GM12801 (cell line): ENCODE measurements around the gene IFTAP.

Experiments used
- TF ChIP-seq, protein P1 (sequence below): IDR thresholded peaks from one replicate; pipeline ENCODE4 v1.5.1; 2011; ENCODE audit warnings: control low read depth; ENCODE audit not compliant: insufficient read length; ENCODE audit errors: extremely low read depth

The IFTAP gene

DNA sequence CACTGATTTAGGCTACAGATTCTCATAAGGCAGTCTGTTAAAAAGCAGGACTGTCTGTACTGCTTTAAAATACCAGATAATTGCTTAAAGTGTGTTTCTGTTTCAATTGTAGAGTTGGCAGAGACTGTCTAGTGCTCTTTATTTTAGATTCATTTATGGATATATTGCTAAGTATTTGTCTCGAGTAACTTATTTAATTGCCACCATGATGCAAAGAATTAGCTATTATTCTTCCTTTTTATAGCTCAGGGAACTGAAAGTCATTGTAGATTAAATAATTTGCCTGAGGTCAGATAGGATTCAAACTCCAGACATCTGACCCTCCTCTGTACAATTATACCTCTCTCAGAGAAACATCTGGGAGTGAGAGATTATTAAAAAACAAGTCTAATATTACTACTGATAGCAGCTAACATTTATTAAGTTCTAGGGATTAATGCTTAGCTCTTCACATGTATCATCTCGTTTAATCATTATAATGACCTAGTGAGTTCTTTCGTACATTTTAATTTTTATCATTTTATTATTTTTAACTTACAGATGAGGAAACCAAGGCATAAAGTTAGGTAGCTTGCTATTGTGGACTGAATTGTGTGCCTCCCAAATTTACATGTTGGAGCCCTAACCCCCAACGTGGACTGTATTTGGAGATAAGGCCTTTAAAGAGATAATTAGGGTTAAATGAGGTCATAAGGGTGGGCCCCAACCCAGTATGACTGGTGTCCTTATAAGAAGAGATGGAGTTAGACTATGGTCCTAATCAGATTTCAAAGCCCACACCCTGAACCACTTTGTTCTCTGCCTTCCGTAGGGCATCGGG is 23.5 kb downstream of the IFTAP start:
- TF ChIP-seq, protein P1, sequence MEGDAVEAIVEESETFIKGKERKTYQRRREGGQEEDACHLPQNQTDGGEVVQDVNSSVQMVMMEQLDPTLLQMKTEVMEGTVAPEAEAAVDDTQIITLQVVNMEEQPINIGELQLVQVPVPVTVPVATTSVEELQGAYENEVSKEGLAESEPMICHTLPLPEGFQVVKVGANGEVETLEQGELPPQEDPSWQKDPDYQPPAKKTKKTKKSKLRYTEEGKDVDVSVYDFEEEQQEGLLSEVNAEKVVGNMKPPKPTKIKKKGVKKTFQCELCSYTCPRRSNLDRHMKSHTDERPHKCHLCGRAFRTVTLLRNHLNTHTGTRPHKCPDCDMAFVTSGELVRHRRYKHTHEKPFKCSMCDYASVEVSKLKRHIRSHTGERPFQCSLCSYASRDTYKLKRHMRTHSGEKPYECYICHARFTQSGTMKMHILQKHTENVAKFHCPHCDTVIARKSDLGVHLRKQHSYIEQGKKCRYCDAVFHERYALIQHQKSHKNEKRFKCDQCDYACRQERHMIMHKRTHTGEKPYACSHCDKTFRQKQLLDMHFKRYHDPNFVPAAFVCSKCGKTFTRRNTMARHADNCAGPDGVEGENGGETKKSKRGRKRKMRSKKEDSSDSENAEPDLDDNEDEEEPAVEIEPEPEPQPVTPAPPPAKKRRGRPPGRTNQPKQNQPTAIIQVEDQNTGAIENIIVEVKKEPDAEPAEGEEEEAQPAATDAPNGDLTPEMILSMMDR = no peak

DNA sequence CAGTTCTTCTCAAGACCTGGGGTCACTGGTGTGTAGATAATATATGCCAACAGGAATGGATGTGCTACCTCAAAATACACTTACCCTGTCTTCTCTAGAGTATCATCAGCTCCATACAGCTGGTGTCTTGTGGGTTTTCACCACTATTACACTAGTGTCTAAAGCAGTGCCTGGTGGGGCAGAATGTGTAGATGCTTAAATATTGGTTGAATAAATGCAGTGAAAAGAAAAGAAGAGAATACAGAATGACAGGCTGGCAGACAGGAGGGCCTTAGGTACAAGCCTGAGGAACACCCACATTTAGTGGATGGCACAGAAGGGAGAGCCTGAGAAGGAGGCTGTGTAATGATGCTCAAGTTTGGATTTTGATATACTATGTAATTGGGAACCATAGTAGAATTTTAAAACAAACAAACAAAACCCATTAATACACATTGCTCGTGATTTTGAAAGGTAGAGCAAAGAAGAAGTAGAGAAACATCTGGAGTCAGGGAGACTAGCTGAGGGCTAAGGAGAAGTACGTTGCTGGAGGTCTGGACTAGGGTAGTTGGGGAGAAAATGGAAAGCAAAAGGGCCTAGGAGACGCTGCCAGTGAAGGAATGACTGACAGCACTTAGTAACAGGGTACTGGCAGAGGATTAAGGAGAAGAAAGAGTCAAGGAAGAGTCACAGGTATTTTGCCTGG is 24.2 kb downstream of the IFTAP start:
- TF ChIP-seq, protein P1 = no peak

- TF ChIP-seq, protein P1 = no peak
These were observed 25.2 kb downstream of the IFTAP start for GRCh38 chr11:36619502-36619901.

DNA sequence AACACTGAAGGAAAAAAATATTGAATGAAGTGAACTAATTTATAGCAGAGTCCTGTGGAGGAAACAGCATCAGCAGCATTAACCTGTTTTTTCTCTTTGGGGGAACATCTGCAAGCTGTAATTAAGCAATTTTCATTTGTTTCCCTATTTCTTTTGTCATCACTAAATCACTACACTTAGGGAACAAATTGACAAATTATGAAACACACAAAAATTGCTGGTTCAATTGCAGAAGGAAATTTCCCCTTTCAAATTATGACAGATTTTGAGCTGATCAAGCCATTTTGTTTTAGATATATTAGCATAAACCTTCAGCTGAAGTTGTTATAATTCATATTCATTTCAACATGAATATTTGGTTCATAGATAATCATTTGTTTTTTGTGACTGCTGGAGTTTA is 25.9 kb downstream of the IFTAP start:
- TF ChIP-seq, protein P1 = no peak

- TF ChIP-seq, protein P1 = no peak
These were observed 28.3 kb downstream of the IFTAP start for GRCh38 chr11:36622431-36623136.

DNA sequence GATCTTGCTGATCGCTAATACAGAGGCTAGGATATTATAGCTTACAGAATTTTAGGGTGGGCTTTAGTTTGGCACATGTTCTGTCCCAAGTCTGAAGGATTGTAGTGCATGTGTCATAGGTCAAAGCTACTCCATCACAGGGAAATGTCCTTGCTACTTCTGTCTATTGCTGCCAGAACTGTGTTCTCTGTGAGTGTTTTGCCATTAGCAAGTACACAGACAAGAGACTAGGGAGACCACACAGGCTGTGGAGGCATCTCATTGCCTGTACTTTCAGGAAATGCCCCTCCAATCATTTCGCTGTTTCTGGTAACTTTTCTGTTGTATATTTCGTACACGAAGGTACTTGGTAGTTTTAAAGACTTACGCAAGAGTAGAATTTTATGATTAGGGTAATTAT is 29.2 kb downstream of the IFTAP start:
- TF ChIP-seq, protein P1 = no peak

DNA sequence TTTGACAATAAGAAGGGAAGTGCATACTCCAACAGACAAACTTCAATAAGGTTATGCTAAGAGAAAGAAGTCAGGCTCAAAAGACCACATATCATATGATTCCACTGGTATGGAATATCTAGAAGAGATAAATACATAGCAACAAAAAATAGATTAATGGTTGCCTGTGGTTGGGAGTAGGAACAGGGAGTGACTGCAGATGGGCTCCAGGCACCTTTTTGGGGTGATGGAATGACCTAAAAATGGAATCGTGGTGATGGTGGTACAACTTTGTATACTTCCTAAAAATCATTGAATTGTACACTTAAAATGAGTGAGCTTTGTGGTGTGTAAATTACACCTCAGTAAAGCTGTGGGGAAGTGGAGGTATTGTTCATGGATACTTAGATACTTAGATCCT is 32.7 kb downstream of the IFTAP start:
- TF ChIP-seq, protein P1 = no peak
